Endothelial cell of umbilical vein (primary cell): ENCODE measurements around the gene SPAAR. TPM values are rescaled to one million over a fixed set of nuclear protein-coding genes. Genes with fewer than 3 reads are reported as not detected.

Source experiments
- BruUV-seq: library from RNA; stranded (reverse); fragments of 400-500 nt; replicated peaks from 2 replicates; lab custom pipeline; 2021; lab: Mats Ljungman, UMichigan
- CTCF ChIA-PET: fragments of 300-600, 350-600 bp; sonication (Branson Sonifier 250); formaldehyde crosslinking; loops from one replicate; lab custom pipeline; 2021; ENCODE audit warnings: antibody characterized with exemption, inconsistent platforms; lab: Charles Lee
- POLR2A ChIA-PET: fragments of 300-600, 350-600 bp; sonication (Branson Sonifier 250); formaldehyde crosslinking; loops from one replicate; lab custom pipeline; 2021; ENCODE audit warnings: antibody characterized with exemption, inconsistent platforms; lab: Charles Lee
- DNase-seq: peaks from one replicate; pipeline ENCODE4 v3.0.0-alpha.2; 2011; ENCODE audit warnings: low read depth, low spot score
- FAIRE-seq: peaks from 2 replicates; lab custom pipeline; 2011; peaks lifted over from hg19 to GRCh38; lab: Jason Lieb, UNC
- H2AFZ ChIP-seq: 2 replicates; pipeline ENCODE4 v1.6.0; 2012; ENCODE audit warnings: low read depth, low read length, control low read depth, inconsistent platforms
- H3K27ac ChIP-seq: 2 replicates; pipeline ENCODE4 v1.5.1; 2011; ENCODE audit warnings: low read depth, mild to moderate bottlenecking, control low read depth, low read length, moderate library complexity; ENCODE audit not compliant: insufficient read depth
- H3K27me3 ChIP-seq, 2 experiments: 2 replicates each; pipeline versions ENCODE4 v1.6.0 to v1.6.1; 2011; ENCODE audit warnings: low read length in 2 of 2, mixed read lengths in 1 of 2; ENCODE audit not compliant: control insufficient read depth in 2 of 2, insufficient read depth in 2 of 2
- H3K36me3 ChIP-seq, 2 experiments: 2 replicates in 1 of 2; 3 replicates in 1 of 2; pipeline ENCODE4 v1.5.1; 2011; ENCODE audit warnings: low read length in 2 of 2, mild to moderate bottlenecking in 1 of 2, moderate library complexity in 1 of 2; ENCODE audit not compliant: control insufficient read depth in 2 of 2, insufficient read depth in 2 of 2; ENCODE audit errors: extremely low read depth in 1 of 2
- H3K4me1 ChIP-seq: 3 replicates; pipeline ENCODE4 v1.5.1; 2011; ENCODE audit warnings: mild to moderate bottlenecking, low read length; ENCODE audit not compliant: control insufficient read depth, insufficient read depth; ENCODE audit errors: extremely low read depth
- H3K4me2 ChIP-seq: 2 replicates; pipeline ENCODE4 v1.6.1; 2011; ENCODE audit warnings: low read length, control low read depth, mixed read lengths; ENCODE audit not compliant: insufficient read depth
- H3K4me3 ChIP-seq, 3 experiments: fragments of 200-600 bp in 1 of 3; sonication (generic), shearing (Covaris generic) in 1 of 3; replicated peaks in 1 of 3; 2 replicates each; pipeline ENCODE4 v1.5.1; 2011 to 2016; ENCODE audit warnings: control low read depth in 3 of 3, low read length in 3 of 3, mild to moderate bottlenecking in 2 of 3, inconsistent platforms in 1 of 3, low read depth in 1 of 3, moderate library complexity in 1 of 3; ENCODE audit not compliant: insufficient read depth in 1 of 3
- H3K79me2 ChIP-seq: 2 replicates; pipeline ENCODE4 v1.6.0; 2012; ENCODE audit warnings: low read length, inconsistent platforms; ENCODE audit not compliant: control insufficient read depth, insufficient read depth
- H3K9ac ChIP-seq: replicated peaks from 2 replicates; pipeline ENCODE3; 2011; ENCODE audit warnings: low read length, control low read depth; ENCODE audit not compliant: insufficient read depth; ENCODE audit errors: extremely low read depth
- H3K9me1 ChIP-seq: replicated peaks from 3 replicates; pipeline ENCODE4 v1.6.0; 2011; ENCODE audit warnings: mild to moderate bottlenecking, low read length; ENCODE audit not compliant: control insufficient read depth, insufficient read depth; ENCODE audit errors: extremely low read depth
- H3K9me3 ChIP-seq: replicated peaks from 2 replicates; pipeline ENCODE4 v1.5.1; 2012; ENCODE audit warnings: low read length, inconsistent platforms; ENCODE audit not compliant: control insufficient read depth, insufficient read depth
- H4K20me1 ChIP-seq: replicated peaks from 2 replicates; pipeline ENCODE3; 2011; ENCODE audit warnings: mild to moderate bottlenecking, low read length; ENCODE audit not compliant: control insufficient read depth, insufficient read depth; ENCODE audit errors: extremely low read depth
- EZH2 ChIP-seq: IDR thresholded peaks from 2 replicates; pipeline ENCODE4 v1.6.1; 2012; ENCODE audit warnings: borderline replicate concordance, low read depth, mild to moderate bottlenecking, moderate library complexity, low read length, inconsistent platforms; ENCODE audit not compliant: severe bottlenecking
- FOS ChIP-seq: IDR thresholded peaks from 2 replicates; pipeline ENCODE4 v1.6.1; 2011; ENCODE audit warnings: mild to moderate bottlenecking, low read length, moderate library complexity, borderline replicate concordance; ENCODE audit not compliant: insufficient read depth
- GATA2 ChIP-seq: IDR thresholded peaks from 2 replicates; pipeline ENCODE4 v1.7.0; 2011; ENCODE audit warnings: low read depth, mild to moderate bottlenecking, moderate library complexity, mixed read lengths, low read length; ENCODE audit not compliant: insufficient read length, insufficient read depth
- JUN ChIP-seq: IDR thresholded peaks from 2 replicates; pipeline ENCODE4 v1.6.1; 2011; ENCODE audit warnings: borderline replicate concordance, low read depth; ENCODE audit not compliant: insufficient read length, insufficient read depth
- MYC ChIP-seq: IDR thresholded peaks from one replicate; pipeline ENCODE4 v1.6.1; 2011; ENCODE audit warnings: mild to moderate bottlenecking, low read depth, low read length
- POLR2A ChIP-seq: IDR thresholded peaks from 2 replicates; pipeline ENCODE4 v1.6.1; 2012; ENCODE audit warnings: low read depth, mild to moderate bottlenecking, control low read depth, low read length
- POLR2AphosphoS5 ChIP-seq: IDR thresholded peaks from 2 replicates; pipeline ENCODE4 v1.6.1; 2012; ENCODE audit warnings: low read depth, mild to moderate bottlenecking, control low read depth, low read length, moderate library complexity; ENCODE audit not compliant: insufficient read depth
- dilution Hi-C: fragments of 300-500 bp; cut with MboI; formaldehyde crosslinking; loops from one replicate; pipeline ENCODE4 v1.15.0; 2019; ENCODE audit warnings: low sequenced_read_pairs; ENCODE audit not compliant: extremely low pct_ligation_motif_present
- intact Hi-C: fragments of 100-400 bp; cut with micrococcal nuclease; formaldehyde crosslinking; loops from one replicate; pipeline ENCODE4 v1.10.0; 2022
- polyA plus RNA-seq, 4 experiments: library from polyadenylated mRNA; depleted of rRNA in 3 of 4; stranded (reverse) in 3 of 4; unstranded in 1 of 4; fragments of >200 nt; gene quantifications; 2 replicates each; pipeline versions ENCODE4 v1.2.1 to v1.2.3, GENCODE V29; 2011 to 2012; ENCODE audit warnings: missing spikeins in 1 of 4
- total RNA-seq: library from RNA; stranded (reverse); gene quantifications from 2 replicates; pipeline ENCODE4 v1.2.3, GENCODE V29; 2021
- TF ChIP-seq, protein P1 (sequence below), 2 donors: IDR thresholded peaks; 1 replicate in 1 of 2; 2 replicates in 1 of 2; pipeline ENCODE4 v1.5.1; 2011; ENCODE audit warnings: low read length in 2 of 2, mild to moderate bottlenecking in 2 of 2, moderate library complexity in 2 of 2, control low read depth in 1 of 2, inconsistent platforms in 1 of 2, low read depth in 1 of 2; ENCODE audit not compliant: insufficient read depth in 1 of 2; ENCODE audit errors: extremely low read depth in 1 of 2
- TF ChIP-seq, protein P2 (sequence below): IDR thresholded peaks from 2 replicates; pipeline ENCODE4 v1.6.1; 2011; ENCODE audit not compliant: insufficient read depth, insufficient read length

Gene SPAAR
- total and polyA plus RNA-seq, 2 donors (not counting 3 experiments of a cell fraction or from before 2014, with no cell fraction given) = 20.8 to 24.8 TPM

DNA sequence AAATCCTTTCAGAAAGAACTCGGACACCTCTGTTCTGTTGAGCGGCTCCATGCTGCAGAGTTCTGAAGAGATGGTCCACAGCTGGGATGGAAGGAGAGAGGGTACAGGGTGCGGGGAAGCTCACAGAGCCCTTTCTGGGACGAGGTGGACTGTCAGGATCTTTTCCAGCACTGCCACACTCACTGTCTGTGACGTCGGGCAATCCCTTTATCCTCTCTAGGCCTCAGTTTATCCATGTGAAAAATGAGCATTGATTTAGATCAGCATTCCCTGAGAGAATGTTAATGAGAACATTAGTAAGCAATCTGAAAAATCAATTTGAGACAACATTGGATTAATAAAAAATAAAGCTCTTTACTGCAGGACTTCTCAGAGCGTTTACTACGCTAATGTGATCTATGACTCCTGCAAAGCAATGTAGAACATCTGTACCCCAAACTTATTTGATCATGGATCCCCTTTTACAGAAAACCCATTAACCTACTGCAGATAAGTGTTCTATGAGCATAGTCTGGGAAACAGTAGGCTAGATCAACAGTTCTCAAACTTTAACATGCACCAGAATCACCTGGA is 38.9 kb upstream of the SPAAR start, which contains the start of gene OR13J1:
Gene OR13J1 (minus strand): TSS at position 51 of the 573 bp plus-strand sequence. CDS start 0 bp downstream, at position 51.
- DNase-seq (no peak), FAIRE-seq (no peak)
- H4K20me1 ChIP-seq = no peaks in the 10 kb centered on the region
- H3K79me2 ChIP-seq = no peaks in the 10 kb centered on the region
- dilution Hi-C loops = no loop called here
- no peak within 1 kb of the TSS for H2AFZ ChIP-seq
- ChIA-PET CTCF (interaction anchor here (1.0 to 3.0 kb wide), 3 partner anchors 10 to 80 kb away, joined by 3 to 13 read pairs (median 5); no protein-coding TSS in a partner anchor), POLR2A (no interaction called here)
- H3K27me3 ChIP-seq = peaks cover under 1 to 3% of the 10 kb centered on the region in 2 experiments
- no peak within 1 kb of the TSS for H3K4me2 ChIP-seq
- no peaks in the 10 kb centered on the region for H3K4me1 ChIP-seq
- intact Hi-C loops = no loop called here
- H3K36me3 ChIP-seq = no peaks in the 10 kb centered on the region
- no peaks in the 10 kb centered on the region for H3K9me1 ChIP-seq
- TF ChIP-seq, protein P1, sequence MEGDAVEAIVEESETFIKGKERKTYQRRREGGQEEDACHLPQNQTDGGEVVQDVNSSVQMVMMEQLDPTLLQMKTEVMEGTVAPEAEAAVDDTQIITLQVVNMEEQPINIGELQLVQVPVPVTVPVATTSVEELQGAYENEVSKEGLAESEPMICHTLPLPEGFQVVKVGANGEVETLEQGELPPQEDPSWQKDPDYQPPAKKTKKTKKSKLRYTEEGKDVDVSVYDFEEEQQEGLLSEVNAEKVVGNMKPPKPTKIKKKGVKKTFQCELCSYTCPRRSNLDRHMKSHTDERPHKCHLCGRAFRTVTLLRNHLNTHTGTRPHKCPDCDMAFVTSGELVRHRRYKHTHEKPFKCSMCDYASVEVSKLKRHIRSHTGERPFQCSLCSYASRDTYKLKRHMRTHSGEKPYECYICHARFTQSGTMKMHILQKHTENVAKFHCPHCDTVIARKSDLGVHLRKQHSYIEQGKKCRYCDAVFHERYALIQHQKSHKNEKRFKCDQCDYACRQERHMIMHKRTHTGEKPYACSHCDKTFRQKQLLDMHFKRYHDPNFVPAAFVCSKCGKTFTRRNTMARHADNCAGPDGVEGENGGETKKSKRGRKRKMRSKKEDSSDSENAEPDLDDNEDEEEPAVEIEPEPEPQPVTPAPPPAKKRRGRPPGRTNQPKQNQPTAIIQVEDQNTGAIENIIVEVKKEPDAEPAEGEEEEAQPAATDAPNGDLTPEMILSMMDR (IDR thresholded peaks at IDR 0.05; ENCODE audit: extremely low read depth in 1 of 2, insufficient read depth in 1 of 2, low read depth in 1 of 2, low read length in 2 of 2) = no peak
- TF ChIP-seq MYC (no peak), JUN (no peak), GATA2 (no peak), FOS (no peak), POLR2AphosphoS5 (no peak), POLR2A (no peak), EZH2 (no peak)
- TF ChIP-seq, protein P2, sequence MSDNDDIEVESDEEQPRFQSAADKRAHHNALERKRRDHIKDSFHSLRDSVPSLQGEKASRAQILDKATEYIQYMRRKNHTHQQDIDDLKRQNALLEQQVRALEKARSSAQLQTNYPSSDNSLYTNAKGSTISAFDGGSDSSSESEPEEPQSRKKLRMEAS = no peak
- H3K9ac ChIP-seq = no peak within 1 kb of the TSS
- no peaks in the 10 kb centered on the region for H3K9me3 ChIP-seq
- BruUV-seq = no TSS peak
- no peak within 1 kb of the TSS for H3K4me3 ChIP-seq
- no peak within 1 kb of the TSS for H3K27ac ChIP-seq
